Kasumi-1 (cell line): ENCODE results near the gene DNAL4.

Experiments
- DNase-seq, 2 experiments: peaks; one replicate each; lab custom pipeline; 2025; lab: John Stamatoyannopoulos, UW

Gene DNAL4

DNA sequence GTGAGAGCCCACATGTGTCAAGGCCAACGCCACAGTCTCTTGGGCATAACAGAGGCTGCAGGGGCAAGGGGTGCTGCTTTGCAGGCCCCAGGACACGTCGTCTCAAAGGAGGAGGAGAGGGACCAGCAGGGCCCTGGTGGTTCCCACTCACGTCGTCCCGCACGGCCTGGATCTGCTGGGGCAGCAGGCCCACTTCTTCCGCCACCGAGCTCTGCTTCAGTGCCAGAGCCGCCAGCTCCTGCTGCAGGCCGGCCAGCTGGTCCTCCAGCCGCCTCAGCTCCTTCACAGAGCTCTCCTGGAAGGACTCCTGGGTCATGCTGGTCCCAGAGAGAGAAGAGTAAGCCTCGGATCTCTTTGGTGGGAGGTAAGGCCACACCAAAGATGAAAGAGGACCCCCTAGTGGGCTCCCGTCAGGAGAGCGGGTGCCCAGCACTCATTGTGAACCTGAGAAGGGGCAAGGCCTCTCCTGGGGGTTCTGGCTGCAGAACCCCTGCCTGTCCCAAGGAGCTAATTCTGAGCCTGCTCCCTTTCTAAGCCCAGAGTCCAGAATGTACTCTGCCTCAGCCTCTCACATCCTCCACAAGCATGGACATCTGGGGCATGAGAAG is 53.7 kb downstream of the DNAL4 start:
- no peak for DNase-seq

DNA sequence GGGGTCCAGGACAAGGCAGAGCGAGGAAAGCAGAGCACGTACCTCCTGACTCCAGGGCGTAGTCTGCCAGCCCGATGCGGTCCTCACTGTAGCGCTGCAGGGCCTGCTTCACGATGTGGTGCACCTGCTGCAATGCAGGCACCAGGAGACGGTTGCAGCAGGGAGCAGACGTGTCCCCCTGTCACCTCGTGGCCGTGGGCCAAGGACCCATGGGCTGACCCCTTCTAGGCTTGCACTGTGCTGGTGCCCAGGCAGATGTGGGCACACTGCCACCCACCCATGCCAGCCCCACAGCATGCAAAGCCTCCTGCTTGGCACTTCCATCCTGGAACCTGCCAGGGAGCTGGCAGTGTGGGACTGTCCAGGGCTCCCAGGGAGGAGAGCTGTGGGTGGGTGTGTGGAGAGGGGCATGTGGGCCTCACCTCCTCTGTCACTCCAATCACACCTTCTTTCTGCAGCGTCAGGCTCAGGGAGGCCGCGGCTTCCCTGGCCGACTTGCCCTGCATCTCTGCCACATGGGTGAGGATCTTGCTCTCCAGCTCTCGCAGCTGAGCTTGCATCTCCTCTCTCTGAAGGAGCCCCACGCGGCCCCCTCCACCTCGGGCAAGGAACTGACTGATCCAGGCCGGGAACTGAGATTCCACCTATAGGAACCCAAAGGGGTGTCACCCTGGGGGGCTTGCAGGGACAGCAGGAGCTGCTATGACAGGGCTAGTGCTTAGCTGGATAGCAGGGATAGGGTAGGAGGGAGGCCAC is 54.5 kb downstream of the DNAL4 start:
- no peak for DNase-seq

GRCh38 chr22:38738475-38739070 is 55.4 kb downstream of the DNAL4 start:
- DNase-seq, result no peak

DNA sequence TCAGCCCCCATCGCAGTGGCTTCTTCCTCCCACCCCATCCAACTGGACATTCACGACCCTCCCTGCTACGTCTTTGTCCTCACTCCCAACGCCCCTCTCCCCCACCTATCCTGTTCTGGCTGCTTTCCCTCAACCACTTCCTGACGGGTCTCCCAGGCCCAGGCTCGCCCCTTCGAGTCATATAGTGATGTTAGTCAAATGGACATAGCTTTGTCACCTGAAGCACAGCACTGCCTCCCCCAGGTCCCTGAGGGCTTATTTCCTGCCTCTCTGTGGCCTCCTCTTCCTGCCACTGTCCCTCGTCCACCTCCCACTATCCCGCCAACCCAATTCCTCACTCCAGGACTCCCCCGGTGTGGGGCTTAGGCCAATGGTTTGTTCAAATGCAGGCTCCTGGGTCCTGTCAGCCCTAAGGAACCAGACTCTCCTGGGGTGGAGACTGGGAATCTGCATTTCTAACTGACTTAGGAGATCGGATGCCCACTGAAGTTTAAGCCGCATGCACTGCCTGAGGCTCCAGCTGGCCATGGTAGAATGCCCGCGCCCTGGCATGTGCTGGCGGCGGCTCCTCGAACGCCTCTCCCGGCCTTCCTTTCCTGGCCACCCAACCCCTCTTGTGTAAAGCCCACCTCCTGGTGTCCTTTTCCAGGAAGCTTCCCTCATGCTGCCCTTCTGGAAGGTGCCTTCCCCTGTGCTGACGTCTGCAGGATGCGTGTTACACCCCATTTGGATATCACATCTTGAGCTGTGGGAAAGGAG is 56.5 kb downstream of the DNAL4 start:
- no peak for DNase-seq

DNA sequence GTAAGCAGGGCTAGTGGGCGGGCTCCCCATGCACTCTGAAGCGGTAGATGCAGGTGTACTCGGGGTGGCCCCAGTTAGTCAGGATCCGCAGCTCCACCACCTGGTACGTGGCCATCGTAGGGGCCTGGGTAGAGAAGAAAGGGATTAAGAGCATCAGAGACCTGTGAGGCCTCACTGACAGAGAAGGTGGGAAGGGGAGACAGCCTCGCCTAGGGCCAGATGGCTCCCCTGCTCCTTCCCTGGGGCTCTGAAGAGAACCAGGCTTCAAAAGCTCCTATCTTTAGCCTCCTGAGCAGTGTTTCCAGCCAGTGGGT is 57.7 kb downstream of the DNAL4 start:
- no peak for DNase-seq

GRCh38 chr22:38735465-38736256 is 58.3 kb downstream of the DNAL4 start:
- DNase-seq, result no peak

DNA sequence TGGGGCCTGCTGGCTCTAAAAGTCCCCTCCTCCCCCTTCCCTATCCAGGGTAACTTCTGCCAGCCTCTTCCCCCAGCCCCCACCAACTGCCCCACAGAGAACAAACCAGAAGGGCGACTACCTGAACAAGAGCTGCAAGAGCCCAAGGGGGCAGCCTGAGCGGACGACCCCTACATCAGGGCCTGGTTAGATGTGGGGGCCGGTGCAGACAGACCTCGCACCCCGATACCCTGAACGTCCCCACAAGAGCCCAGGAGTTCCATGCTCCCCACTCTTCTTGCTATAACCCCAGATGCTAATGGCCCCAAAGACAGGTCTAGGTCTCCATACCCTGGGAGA is 58.8 kb downstream of the DNAL4 start:
- DNase-seq, result no peak

DNA sequence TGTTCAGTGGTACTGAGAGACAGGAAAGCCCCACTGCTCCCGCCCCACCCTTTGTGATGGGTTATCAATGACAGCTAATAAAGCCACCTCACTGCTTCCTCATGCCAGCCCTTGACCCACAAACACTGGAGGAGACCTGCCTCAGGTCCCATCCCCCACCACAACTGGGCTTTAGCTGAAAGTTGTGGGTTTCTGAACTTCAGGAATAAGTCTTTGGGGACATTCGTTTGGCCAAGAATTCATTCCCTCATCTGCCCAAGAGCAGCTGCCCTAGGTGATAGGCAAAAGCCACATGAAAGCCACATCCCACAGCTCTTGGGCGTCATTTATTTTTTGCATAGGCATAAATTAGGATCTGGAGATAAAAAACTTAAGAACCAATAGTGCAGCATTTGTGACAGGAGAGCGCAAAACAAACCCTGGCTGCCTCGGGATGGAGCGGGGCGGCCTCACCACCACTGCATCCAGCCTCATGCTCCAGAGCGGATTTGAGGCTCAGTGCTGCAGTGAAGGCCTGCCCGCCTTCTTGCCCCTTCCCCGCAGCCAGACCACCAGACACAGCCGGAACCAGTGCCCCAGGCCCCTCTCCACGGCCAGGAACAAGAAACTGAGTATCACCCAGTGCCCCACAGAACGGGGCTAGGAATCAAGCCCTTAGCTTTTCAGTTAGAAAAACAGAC is 59.4 kb downstream of the DNAL4 start:
- DNase-seq, result no peak

- no peak for DNase-seq
Measured at GRCh38 chr22:38733724-38734381, 60.1 kb downstream of the DNAL4 start.

DNA sequence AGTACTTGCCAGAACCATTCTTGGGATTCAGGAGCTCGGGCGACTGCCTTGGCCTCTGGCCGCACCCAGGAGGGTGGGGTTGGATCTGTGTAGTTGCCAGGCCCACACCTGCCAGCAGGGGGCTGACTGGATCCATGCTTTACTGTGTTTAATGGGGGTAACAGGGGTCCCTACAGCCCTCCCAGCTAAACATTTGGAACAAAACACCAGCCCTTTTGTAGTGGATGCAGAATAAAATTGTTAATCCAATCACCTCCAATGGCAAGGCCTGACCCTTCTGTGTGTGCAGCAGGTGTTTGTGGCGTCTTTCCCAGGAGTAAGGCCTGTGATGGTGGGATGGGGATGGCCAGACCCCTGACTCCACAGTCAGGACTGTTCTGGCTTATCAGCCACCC is 60.6 kb downstream of the DNAL4 start:
- DNase-seq, result peak; percentile 12 to 33

DNA sequence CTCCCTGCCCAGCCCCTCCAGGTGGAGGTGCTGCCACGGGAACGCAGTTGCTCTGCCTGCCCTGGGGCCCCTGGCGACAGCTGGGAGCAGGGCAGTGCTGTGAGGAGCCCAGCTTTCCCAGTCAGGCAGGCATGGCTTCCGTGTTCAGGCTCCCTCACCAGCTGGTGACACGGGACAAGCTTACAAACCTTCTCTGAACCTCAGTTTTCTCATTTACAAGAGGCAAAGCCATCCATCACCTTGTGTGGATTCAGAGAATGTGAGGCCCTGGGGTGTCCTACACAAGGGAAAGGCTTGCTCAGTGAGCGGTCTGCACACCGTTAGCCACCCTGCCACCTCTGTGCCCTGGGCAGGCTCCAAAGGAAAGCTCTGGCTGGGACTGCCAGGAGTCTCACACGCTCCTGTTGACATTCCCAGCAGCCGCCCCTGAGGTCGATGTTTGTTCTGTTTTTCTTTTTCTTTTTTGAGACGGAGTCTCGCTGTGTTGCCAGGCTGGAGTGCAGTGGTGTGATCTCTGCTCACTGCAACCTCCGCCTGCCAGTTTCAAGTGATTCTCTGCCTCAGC is 61.6 kb downstream of the DNAL4 start:
- no peak for DNase-seq

GRCh38 chr22:38731703-38732161 is 62.2 kb downstream of the DNAL4 start:
- no peak for DNase-seq

DNA sequence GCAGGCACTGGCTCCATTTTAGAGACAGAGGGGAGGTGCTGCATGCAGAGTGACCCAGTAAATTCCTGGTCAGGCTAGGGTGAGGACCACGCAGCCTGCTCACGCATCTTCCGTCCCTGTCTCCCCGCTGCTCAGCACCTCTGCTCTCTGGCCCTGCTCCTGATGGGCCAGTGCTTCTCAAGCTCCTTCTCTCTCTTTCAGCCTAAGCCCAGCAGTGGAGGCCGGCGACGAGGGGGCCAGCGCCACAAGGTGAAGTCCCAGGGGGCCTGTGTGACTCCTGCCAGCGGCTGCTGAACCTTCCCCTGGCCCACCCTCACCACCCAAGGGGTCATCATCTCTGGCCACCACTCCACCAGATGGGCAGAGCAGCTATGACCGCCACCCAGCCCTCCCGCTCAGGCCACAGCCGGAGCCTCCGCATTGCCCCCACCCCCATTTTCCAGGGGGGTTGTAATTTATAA is 63.5 kb downstream of the DNAL4 start:
- no peak for DNase-seq

DNA sequence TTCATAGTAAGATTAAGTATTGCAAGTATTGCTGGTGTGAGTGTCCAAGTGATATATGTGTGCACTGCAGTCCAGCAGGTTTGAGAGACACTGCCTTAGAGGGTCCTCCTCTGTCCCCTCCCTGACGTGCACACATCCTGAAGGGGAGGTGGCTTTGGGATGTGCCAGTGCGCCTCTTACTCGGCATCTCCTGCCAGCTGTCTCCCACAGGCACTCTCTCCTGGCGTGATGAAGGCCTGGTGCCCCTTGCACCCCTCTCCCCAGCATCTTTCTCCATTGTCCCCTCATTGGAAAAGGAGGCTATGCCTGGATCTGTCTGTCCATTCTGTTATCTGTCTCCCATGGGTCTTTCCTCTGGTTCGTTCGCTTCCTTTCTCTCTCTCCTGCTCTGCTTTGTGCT is 64.0 kb downstream of the DNAL4 start:
- no peak for DNase-seq

DNA sequence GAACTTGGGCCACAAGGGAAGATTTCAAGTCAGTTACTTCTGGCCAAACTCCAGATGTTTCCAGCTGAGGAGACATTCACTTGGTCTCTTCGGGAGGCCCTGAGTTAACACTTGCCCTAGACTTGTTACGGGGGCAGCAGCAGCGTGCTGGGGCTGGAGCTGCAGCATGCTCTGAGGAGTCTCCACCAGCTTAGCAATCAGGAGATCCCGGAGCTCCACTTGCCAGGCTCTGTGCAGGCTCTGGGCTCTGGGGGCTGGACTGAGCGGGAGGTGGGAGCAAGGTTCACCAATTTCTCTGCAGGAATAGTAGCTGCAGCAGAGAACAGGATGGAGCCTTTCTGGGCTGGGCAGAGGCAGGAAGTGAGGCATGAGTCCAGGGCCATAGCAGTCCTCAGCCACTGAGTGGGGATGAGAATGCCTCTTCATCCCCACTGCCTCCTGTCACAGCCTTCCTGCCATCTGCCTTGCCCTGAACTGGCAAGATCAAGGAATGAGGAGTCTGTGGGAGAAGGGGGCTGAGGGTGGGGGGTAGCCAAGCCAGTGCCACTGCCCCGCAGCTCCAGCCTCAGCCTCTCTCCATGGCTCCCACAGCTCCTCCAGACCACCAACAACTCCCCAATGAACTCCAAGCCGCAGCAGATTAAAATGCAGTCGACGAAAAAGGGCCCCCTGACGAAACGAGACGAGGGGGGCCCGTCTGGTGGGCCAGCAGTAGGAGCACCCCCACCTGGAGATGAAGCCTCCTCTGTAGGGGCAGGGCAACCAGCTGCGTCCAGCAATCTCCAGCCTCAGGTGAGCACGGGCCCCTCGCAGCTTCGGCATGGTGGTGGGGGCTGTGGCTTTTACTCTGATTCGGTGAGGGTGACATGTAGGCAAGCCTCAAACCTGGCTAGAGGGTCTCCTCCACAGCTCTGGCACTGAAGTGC is 64.8 kb downstream of the DNAL4 start:
- DNase-seq, result no peak
